PC-9 (cell line): ENCODE measurements around the gene SLMAP. TPM values are rescaled to one million over a fixed set of nuclear protein-coding genes. Genes with fewer than 3 reads are reported as not detected.
A peak's percentile ranks its signal among the peaks of the same experiment; 100 is the strongest.

Source experiments
- BruUV-seq: library from RNA; stranded (reverse); fragments of 400-500 nt; replicated peaks from 2 replicates; lab custom pipeline; 2021; lab: Mats Ljungman, UMichigan
- CTCF ChIA-PET: fragments of 300-600 bp; sonication (Branson Sonifier 250); formaldehyde crosslinking; loops from one replicate; lab custom pipeline; 2022; ENCODE audit warnings: antibody characterized with exemption; lab: Charles Lee
- POLR2A ChIA-PET: fragments of 300-600 bp; sonication (Branson Sonifier 250); formaldehyde crosslinking; loops from one replicate; lab custom pipeline; 2022; ENCODE audit warnings: antibody characterized with exemption; ENCODE audit not compliant: unreplicated experiment; lab: Charles Lee
- DNase-seq, 2 experiments: peaks; one replicate each; pipeline versions ENCODE4 v3.0.0 to v3.0.0-alpha.2; 2015 to 2022; ENCODE audit warnings: mixed read lengths in 1 of 2
- H2AFZ ChIP-seq: fragments of 200-600 bp; sonication (generic); 2 replicates; pipeline ENCODE4 v1.8.1; 2017; ENCODE audit warnings: antibody characterized with exemption
- H3F3A ChIP-seq: fragments of 200-600 bp; sonication (generic); 2 replicates; pipeline ENCODE4 v1.8.1; 2017; ENCODE audit warnings: antibody characterized with exemption, mild to moderate bottlenecking, low read depth; ENCODE audit not compliant: insufficient read depth
- H3K27ac ChIP-seq: fragments of 200-600 bp; sonication (generic); 2 replicates; pipeline ENCODE4 v1.6.1; 2016; ENCODE audit warnings: mixed run types
- H3K27me3 ChIP-seq: fragments of 200-600 bp; sonication (generic); 2 replicates; pipeline ENCODE4 v1.6.1; 2016; ENCODE audit warnings: low read depth, mixed run types; ENCODE audit not compliant: insufficient read depth
- H3K36me3 ChIP-seq: fragments of 200-600 bp; sonication (generic); 2 replicates; pipeline ENCODE4 v1.6.1; 2016; ENCODE audit warnings: low read depth, mixed run types
- H3K4me1 ChIP-seq: fragments of 200-600 bp; sonication (generic); replicated peaks from 2 replicates; pipeline ENCODE4 v1.6.1; 2016; ENCODE audit warnings: mixed run types; ENCODE audit not compliant: insufficient read depth
- H3K4me2 ChIP-seq: fragments of 200-600 bp; sonication (generic); 2 replicates; pipeline ENCODE4 v1.6.1; 2017; ENCODE audit warnings: mixed run types
- H3K4me3 ChIP-seq: fragments of 200-600 bp; sonication (generic); 2 replicates; pipeline ENCODE4 v1.6.1; 2016; ENCODE audit warnings: mixed run types
- H3K79me2 ChIP-seq: fragments of 200-600 bp; sonication (generic); 2 replicates; pipeline ENCODE4 v1.6.1; 2017; ENCODE audit warnings: low read depth, mixed run types
- H3K9me2 ChIP-seq: fragments of 200-600 bp; sonication (generic); 2 replicates; pipeline ENCODE4 v1.8.1; 2017; ENCODE audit warnings: mild to moderate bottlenecking; ENCODE audit not compliant: insufficient read depth
- H3K9me3 ChIP-seq: fragments of 200-600 bp; sonication (generic); 2 replicates; pipeline ENCODE4 v1.8.1; 2016; ENCODE audit warnings: low read depth; ENCODE audit not compliant: insufficient read depth
- H4K20me1 ChIP-seq: fragments of 200-600 bp; sonication (generic); 2 replicates; pipeline ENCODE4 v1.8.1; 2017; ENCODE audit not compliant: insufficient read depth
- CTCF ChIP-seq: fragments of 200-600 bp; sonication (generic); conservative IDR thresholded peaks from 2 replicates; pipeline ENCODE4 v1.6.1; 2017; ENCODE audit warnings: mixed run types, antibody characterized with exemption, mild to moderate bottlenecking, moderate library complexity
- EZH2 ChIP-seq: fragments of 200-600 bp; sonication (generic); IDR thresholded peaks from 2 replicates; pipeline ENCODE4 v1.8.0; 2017; ENCODE audit warnings: antibody characterized with exemption, low read depth
- intact Hi-C: fragments of 100-400 bp; cut with micrococcal nuclease; formaldehyde crosslinking; loops from one replicate; pipeline ENCODE4 v1.10.0; 2022; ENCODE audit not compliant: unreplicated experiment
- total RNA-seq: library from RNA; stranded (reverse); gene quantifications from 2 replicates; pipeline ENCODE4 v1.2.3, GENCODE V29; 2021

Gene SLMAP
- total RNA-seq, 1 experiment from 2014 or later: 119 TPM

GRCh38 chr3:57755368-57755675, 787 bp upstream of the SLMAP start:
- H3K79me2 ChIP-seq: peaks cover 56% of the 10 kb centered on the region
- no peak for TF ChIP-seq EZH2
- TF ChIP-seq CTCF: no peak; the same call in 1 of the 2 replicates
- H3K9me2 ChIP-seq: no peaks in the 10 kb centered on the region
- H3F3A ChIP-seq: peaks cover 38% of the 10 kb centered on the region; the same call in 1 of the 2 replicates
- DNase-seq: peak; percentile 22 to 90
- H3K9me3 ChIP-seq: no peaks in the 10 kb centered on the region
- peaks cover 60% of the 10 kb centered on the region for H3K4me1 ChIP-seq
- TSS peak; percentile 65 for BruUV-seq
- H3K36me3 ChIP-seq: peaks cover 8% of the 10 kb centered on the region; the same call in 1 of the 2 replicates
- peak overlapping the region; percentile 83 for H2AFZ ChIP-seq
- H3K27ac ChIP-seq: peak overlapping the region; percentile 95
- intact Hi-C loops: loop anchor here (1.0 to 10.0 kb wide), 4 partner anchors 72 to 583 kb away; partner anchors contain the start of gene ARF4
- peaks cover 14% of the 10 kb centered on the region for H4K20me1 ChIP-seq
- H3K4me2 ChIP-seq: peak overlapping the region; percentile 96
- ChIA-PET CTCF (no interaction called here), POLR2A (interaction anchor here (0.6 to 0.7 kb wide), 2 partner anchors 9 to 157 kb away, joined by 3 read pairs; no protein-coding TSS in a partner anchor)
- no peaks in the 10 kb centered on the region for H3K27me3 ChIP-seq
- H3K4me3 ChIP-seq: peak overlapping the region; percentile 74

- Histone ChIP-seq H3K36me3 (peaks cover 9% of the 10 kb centered on the region; the same call in 1 of the 2 replicates), H3K27ac (peak overlapping the region; percentile 95), H2AFZ (peak overlapping the region; percentile 83), H3K4me1 (peaks cover 48% of the 10 kb centered on the region), H3K9me2 (no peaks in the 10 kb centered on the region), H3F3A (peaks cover 26% of the 10 kb centered on the region; the same call in 1 of the 2 replicates), H3K27me3 (no peaks in the 10 kb centered on the region), H3K79me2 (peaks cover 69% of the 10 kb centered on the region), H3K9me3 (no peaks in the 10 kb centered on the region), H3K4me2 (peak overlapping the region; percentile 96), H4K20me1 (peaks cover 21% of the 10 kb centered on the region), H3K4me3 (peak overlapping the region; percentile 74)
- BruUV-seq: no TSS peak
- intact Hi-C loops: loop anchor here (1.0 to 10.0 kb wide), 5 partner anchors 46 to 584 kb away; partner anchors contain the start of gene DENND6A
- DNase-seq: peak; percentile 42 to 59
- TF ChIP-seq CTCF: no peak
- TF ChIP-seq EZH2: no peak
- ChIA-PET POLR2A (interaction anchor here (0.6 to 1.2 kb wide), 3 partner anchors 64 to 166 kb away, joined by 3 to 6 read pairs (median 5); partner anchors contain the start of gene DENND6A), CTCF (no interaction called here)
Observed at GRCh38 chr3:57756528-57757401, 656 bp downstream of the SLMAP start.

GRCh38 chr3:57757642-57758297, 1.7 kb downstream of the SLMAP start:
- no peak overlapping the region for H2AFZ ChIP-seq
- no peaks in the 10 kb centered on the region for H3K9me2 ChIP-seq
- DNase-seq: peak; percentile 21 to 53
- H3K79me2 ChIP-seq: peaks cover 78% of the 10 kb centered on the region
- intact Hi-C loops: loop anchor here (2.0 to 10.0 kb wide), 4 partner anchors 45 to 585 kb away; no protein-coding TSS in a partner anchor
- no peaks in the 10 kb centered on the region for H3K9me3 ChIP-seq
- no peak for TF ChIP-seq CTCF
- no peak for TF ChIP-seq EZH2
- ChIA-PET CTCF (interaction anchor here (0.8 kb wide), 1 partner anchor 68 kb away, joined by 3 read pairs; no protein-coding TSS in a partner anchor), POLR2A (interaction anchor here (0.6 to 0.8 kb wide), 3 partner anchors 65 to 94 kb away, joined by 5 to 10 read pairs (median 9); partner anchors contain the start of gene DENND6A)
- H3K4me2 ChIP-seq: peak overlapping the region; percentile 96
- H3K36me3 ChIP-seq: peaks cover 9% of the 10 kb centered on the region; the same call in 1 of the 2 replicates
- H3K27me3 ChIP-seq: no peaks in the 10 kb centered on the region
- H3F3A ChIP-seq: peaks cover 18% of the 10 kb centered on the region; the same call in 1 of the 2 replicates
- peaks cover 21% of the 10 kb centered on the region for H4K20me1 ChIP-seq
- peak overlapping the region; percentile 74 for H3K4me3 ChIP-seq
- H3K4me1 ChIP-seq: peaks cover 38% of the 10 kb centered on the region
- no TSS peak for BruUV-seq
- peak overlapping the region; percentile 95 for H3K27ac ChIP-seq
